Measurements from ENCODE around the gene TIGD4. TPM values are rescaled to one million over a fixed set of nuclear protein-coding genes. Genes with fewer than 3 reads are reported as not detected.

Gene TIGD4
- total RNA-seq, 1 donor from 2014 or later = 0.14 TPM

GRCh38 chr4:152728343-152728742, 51.2 kb downstream of the TIGD4 start:
- intact Hi-C loops (cut with micrococcal nuclease) = no loop called here

- intact Hi-C loops (cut with micrococcal nuclease) = no loop called here
Measured at GRCh38 chr4:152727784-152728183, 51.7 kb downstream of the TIGD4 start.

GRCh38 chr4:152724494-152724893, 55.0 kb downstream of the TIGD4 start:
- intact Hi-C loops (cut with micrococcal nuclease) = no loop called here

DNA sequence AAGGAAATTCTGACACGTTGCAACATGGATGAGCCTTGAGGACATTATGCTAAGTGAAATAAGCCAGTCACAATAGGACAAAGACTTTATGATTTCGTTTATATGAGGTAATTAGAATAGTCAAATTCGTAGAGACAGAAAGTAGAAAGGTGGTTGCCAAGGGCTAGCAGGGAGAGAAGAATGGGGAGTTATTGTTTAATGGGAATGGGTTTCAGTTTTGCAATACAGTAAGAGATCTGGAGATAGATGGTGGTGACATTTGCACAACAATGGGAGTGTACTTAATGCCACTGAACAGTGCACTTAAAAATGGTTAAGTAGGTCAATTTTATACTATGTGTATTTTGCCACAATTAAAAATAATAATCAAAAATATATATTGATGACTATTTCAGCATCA, 56.3 kb downstream of the TIGD4 start:
- intact Hi-C loops (cut with micrococcal nuclease) = no loop called here

GRCh38 chr4:152719801-152720556, 59.6 kb downstream of the TIGD4 start:
- intact Hi-C loops (cut with micrococcal nuclease) = no loop called here

Other genes starting within 250 kb of the TIGD4 start
- gene FBXW7, start 243.6 kb downstream of the TIGD4 start, total RNA-seq = 48.5 and 49.9 TPM in 2 replicates
- 27.6 and 29.7 TPM in 2 replicates for gene TMEM154, start 99.7 kb downstream of the TIGD4 start, total RNA-seq
- gene ARFIP1, start 224 bp upstream of the TIGD4 start, total RNA-seq = 17.1 and 20.3 TPM in 2 replicates
- gene FHDC1, start 156.6 kb upstream of the TIGD4 start, total RNA-seq = 0.07 and 0.11 TPM in 2 replicates

Measured in T-helper 2 cell treated with Interferon-gamma antibody and Interleukin-4, amounts not matched to agents 100 ng/mL and 5 ng/mL, for 36 hours (primary cell).